Measurements from ENCODE around the gene FNIP2. TPM values are rescaled to one million over a fixed set of nuclear protein-coding genes. Genes with fewer than 3 reads are reported as not detected.
"Not testable (repeated sequence)": the region's sequence is repeated elsewhere in the genome, so short reads cannot be mapped to it uniquely, and the experiment has no call there.

Gene FNIP2
- total RNA-seq, 1 experiment from 2014 or later: 16.1 TPM

GRCh38 chr4:158877069-158877468 is 108.2 kb downstream of the FNIP2 start:
- no peaks in the 10 kb centered on the region for H3K9me3 ChIP-seq (ENCODE audit: low read depth, low read length, poor library complexity, severe bottlenecking)
- intact Hi-C loops (cut with micrococcal nuclease; ENCODE audit: unreplicated experiment): no loop called here
- no TSS peak for BruUV-seq (replicated peaks)
- TF ChIP-seq CTCF (conservative IDR thresholded peaks at IDR 0.05; ENCODE audit: low read depth, low read length) (no peak), EZH2 (IDR thresholded peaks at IDR 0.05; ENCODE audit: borderline replicate concordance, low read depth, low read length, poor library complexity, severe bottlenecking) (no peak)
- ChIA-PET CTCF (no interaction called here), POLR2A (ENCODE audit: low non-redundant PET) (no interaction called here)
- no peak for DNase-seq (ENCODE audit: low spot score)
- H3K4me1 ChIP-seq (ENCODE audit: insufficient read depth, low read length, poor library complexity, severe bottlenecking): peaks cover 8% of the 10 kb centered on the region
- no peaks in the 10 kb centered on the region for H3K36me3 ChIP-seq (ENCODE audit: insufficient read depth, low read length, poor library complexity, severe bottlenecking)
- H3K4me3 ChIP-seq (ENCODE audit: low read depth, low read length, poor library complexity, severe bottlenecking): no peak overlapping the region
- H3K27ac ChIP-seq (ENCODE audit: low read depth, low read length, poor library complexity, severe bottlenecking): no peak overlapping the region
- no peaks in the 10 kb centered on the region for H3K27me3 ChIP-seq (replicated peaks; ENCODE audit: insufficient read depth, low read depth, low read length, poor library complexity)

GRCh38 chr4:158882142-158882541 is 113.3 kb downstream of the FNIP2 start:
- H3K4me3 ChIP-seq (ENCODE audit: low read depth, low read length, poor library complexity, severe bottlenecking); DNase-seq (ENCODE audit: low spot score); POLR2A ChIA-PET (ENCODE audit: low non-redundant PET); CTCF ChIA-PET; H3K27ac ChIP-seq (ENCODE audit: low read depth, low read length, poor library complexity, severe bottlenecking); BruUV-seq (replicated peaks); intact Hi-C loops (cut with micrococcal nuclease; ENCODE audit: unreplicated experiment); H3K27me3 ChIP-seq (replicated peaks; ENCODE audit: insufficient read depth, low read depth, low read length, poor library complexity); H3K9me3 ChIP-seq (ENCODE audit: low read depth, low read length, poor library complexity, severe bottlenecking); H3K4me1 ChIP-seq (ENCODE audit: insufficient read depth, low read length, poor library complexity, severe bottlenecking); H3K36me3 ChIP-seq (ENCODE audit: insufficient read depth, low read length, poor library complexity, severe bottlenecking): not testable (repeated sequence)

GRCh38 chr4:158884280-158884679 is 115.5 kb downstream of the FNIP2 start:
- Histone ChIP-seq H3K36me3 (ENCODE audit: insufficient read depth, low read length, poor library complexity, severe bottlenecking) (no peaks in the 10 kb centered on the region), H3K27me3 (replicated peaks; ENCODE audit: insufficient read depth, low read depth, low read length, poor library complexity) (no peaks in the 10 kb centered on the region), H3K4me3 (ENCODE audit: low read depth, low read length, poor library complexity, severe bottlenecking) (no peak overlapping the region), H3K27ac (ENCODE audit: low read depth, low read length, poor library complexity, severe bottlenecking) (no peak overlapping the region), H3K4me1 (ENCODE audit: insufficient read depth, low read length, poor library complexity, severe bottlenecking) (no peaks in the 10 kb centered on the region), H3K9me3 (ENCODE audit: low read depth, low read length, poor library complexity, severe bottlenecking) (no peaks in the 10 kb centered on the region)
- ChIA-PET POLR2A (ENCODE audit: low non-redundant PET) (no interaction called here), CTCF (no interaction called here)
- intact Hi-C loops (cut with micrococcal nuclease; ENCODE audit: unreplicated experiment): no loop called here
- DNase-seq (ENCODE audit: low spot score): no peak
- BruUV-seq (replicated peaks): no TSS peak
- TF ChIP-seq EZH2 (IDR thresholded peaks at IDR 0.05; ENCODE audit: borderline replicate concordance, low read depth, low read length, poor library complexity, severe bottlenecking) (no peak), CTCF (conservative IDR thresholded peaks at IDR 0.05; ENCODE audit: low read depth, low read length) (no peak)

GRCh38 chr4:158885564-158885963 is 116.7 kb downstream of the FNIP2 start:
- Histone ChIP-seq H3K27me3 (replicated peaks; ENCODE audit: insufficient read depth, low read depth, low read length, poor library complexity) (no peaks in the 10 kb centered on the region), H3K4me1 (ENCODE audit: insufficient read depth, low read length, poor library complexity, severe bottlenecking) (no peaks in the 10 kb centered on the region), H3K27ac (ENCODE audit: low read depth, low read length, poor library complexity, severe bottlenecking) (no peak overlapping the region), H3K9me3 (ENCODE audit: low read depth, low read length, poor library complexity, severe bottlenecking) (no peaks in the 10 kb centered on the region), H3K4me3 (ENCODE audit: low read depth, low read length, poor library complexity, severe bottlenecking) (no peak overlapping the region), H3K36me3 (ENCODE audit: insufficient read depth, low read length, poor library complexity, severe bottlenecking) (no peaks in the 10 kb centered on the region)
- no TSS peak for BruUV-seq (replicated peaks)
- ChIA-PET CTCF (no interaction called here), POLR2A (ENCODE audit: low non-redundant PET) (no interaction called here)
- TF ChIP-seq EZH2 (IDR thresholded peaks at IDR 0.05; ENCODE audit: borderline replicate concordance, low read depth, low read length, poor library complexity, severe bottlenecking): no peak
- TF ChIP-seq CTCF (conservative IDR thresholded peaks at IDR 0.05; ENCODE audit: low read depth, low read length): no peak
- intact Hi-C loops (cut with micrococcal nuclease; ENCODE audit: unreplicated experiment): no loop called here
- DNase-seq (ENCODE audit: low spot score): no peak

Measured in A673 (cell line).